SHP77 (cell line): Measurements from ENCODE around the gene BCR.

Experiments
- DNase-seq, 2 experiments: peaks; one replicate each; lab custom pipeline; 2025; lab: John Stamatoyannopoulos, UW

Gene BCR

DNA sequence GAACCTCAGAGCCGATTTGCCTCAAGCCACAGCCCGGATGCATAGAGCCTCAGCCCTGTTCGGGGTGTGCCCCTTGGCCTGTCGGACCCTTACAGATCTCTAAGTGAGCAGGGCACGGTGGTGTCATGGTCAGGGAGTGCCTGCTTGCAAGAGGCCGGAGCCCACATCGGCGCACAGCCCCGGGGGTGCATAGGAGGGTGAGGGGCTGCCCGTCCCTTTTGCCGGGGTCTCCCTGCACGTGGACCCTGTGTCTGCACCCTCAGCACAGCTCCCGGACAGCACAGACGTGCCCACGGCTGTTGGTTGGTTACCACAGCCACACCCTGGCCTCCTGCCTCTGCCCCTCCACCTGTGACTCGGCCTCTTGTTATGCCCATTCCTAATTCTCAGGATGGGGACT is 28.5 kb upstream of the BCR start:
- no peak for DNase-seq

GRCh38 chr22:23152238-23153114 is 27.8 kb upstream of the BCR start:
- DNase-seq: no peak

DNA sequence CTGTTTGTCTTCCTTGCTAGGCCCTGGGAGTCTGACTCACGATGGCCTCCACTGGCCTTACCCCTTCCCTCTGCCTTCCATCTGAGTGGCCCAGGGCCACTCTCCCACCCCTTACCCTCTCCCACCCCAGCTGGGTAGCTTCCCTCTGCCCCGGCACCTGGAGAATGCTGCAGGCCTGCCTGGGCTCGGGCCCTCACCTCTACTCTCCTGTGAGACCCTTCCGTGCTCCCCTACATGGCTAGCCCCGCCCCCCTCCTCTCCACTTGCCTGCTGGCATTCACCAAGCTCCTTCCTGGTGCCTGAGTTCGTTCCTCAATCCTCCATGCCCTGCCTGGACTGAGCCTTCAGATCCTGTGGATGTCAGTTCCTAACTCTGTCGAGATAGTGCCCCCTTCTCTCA is 26.3 kb upstream of the BCR start:
- DNase-seq: no peak

GRCh38 chr22:23154461-23154860 is 25.8 kb upstream of the BCR start:
- DNase-seq: no peak

GRCh38 chr22:23155143-23155542 is 25.2 kb upstream of the BCR start:
- no peak for DNase-seq

- no peak for DNase-seq
These were observed 24.5 kb upstream of the BCR start for GRCh38 chr22:23155831-23156230.

DNA sequence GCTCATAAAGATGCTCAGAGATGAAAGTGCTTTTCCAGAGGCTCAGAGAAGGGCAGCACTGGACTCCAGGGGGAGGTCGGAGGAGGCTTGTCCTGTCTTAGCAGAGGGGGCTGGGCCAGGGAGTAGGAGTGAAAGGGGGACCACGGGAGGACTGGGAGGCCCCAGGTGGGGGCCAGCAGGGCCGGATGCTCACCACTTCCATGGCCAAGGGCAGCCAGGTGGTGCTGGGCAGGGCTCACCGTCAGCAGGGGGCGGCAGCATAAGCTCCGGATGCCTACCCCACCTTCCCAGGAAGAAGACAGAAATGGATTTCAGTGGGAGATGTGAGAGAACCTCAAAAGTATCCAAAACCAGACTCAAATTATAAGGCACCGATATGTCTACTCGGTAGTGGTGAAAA is 24.0 kb upstream of the BCR start:
- DNase-seq: no peak

DNA sequence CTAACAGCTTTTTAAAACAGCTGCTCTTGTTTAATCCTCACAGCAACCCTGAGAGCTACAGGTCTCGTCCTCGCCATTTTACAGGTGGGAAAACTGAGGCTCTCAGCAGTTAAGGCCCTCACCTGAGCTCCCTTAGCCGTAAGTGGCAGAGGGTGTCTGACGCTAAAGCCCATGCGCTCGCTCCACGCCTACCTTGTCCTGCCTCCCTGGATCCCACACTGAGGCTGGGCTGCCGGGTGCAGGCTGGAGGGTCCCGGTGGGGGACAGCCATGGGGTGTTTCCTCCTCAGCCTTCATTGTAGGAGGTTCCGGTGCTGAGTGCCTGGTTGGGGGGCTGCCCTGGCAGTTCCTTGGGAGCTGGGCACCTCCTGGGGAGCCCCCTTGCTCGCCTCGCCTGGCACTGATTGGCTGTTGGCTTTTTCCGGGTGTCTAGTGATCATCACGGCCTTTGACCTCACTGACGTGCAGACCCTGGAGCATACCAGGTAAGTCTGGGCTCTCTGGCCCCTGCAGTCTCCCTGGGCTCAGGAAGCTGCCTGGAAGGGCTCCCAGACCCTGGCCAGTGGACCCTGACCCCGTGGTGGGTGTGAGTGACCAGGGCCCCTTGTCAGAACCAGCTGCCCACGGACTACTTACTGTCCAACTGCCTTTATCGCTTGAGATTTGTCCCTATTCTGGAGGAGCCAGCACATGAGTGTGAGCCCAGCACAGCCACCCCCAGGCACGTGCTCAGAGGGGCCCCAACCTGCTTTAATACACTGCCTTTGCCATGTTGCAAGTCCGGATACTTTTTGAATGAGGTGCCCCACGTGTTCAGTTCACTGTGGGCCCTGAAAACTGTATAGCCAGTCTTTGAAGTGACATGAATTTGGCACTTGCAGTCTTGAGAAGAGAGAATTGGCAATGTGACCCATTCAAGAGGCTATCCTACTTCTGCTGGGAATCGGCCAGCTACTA is 22.5 kb upstream of the BCR start:
- no peak for DNase-seq

GRCh38 chr22:23158516-23159290 is 21.6 kb upstream of the BCR start:
- DNase-seq: no peak

DNA sequence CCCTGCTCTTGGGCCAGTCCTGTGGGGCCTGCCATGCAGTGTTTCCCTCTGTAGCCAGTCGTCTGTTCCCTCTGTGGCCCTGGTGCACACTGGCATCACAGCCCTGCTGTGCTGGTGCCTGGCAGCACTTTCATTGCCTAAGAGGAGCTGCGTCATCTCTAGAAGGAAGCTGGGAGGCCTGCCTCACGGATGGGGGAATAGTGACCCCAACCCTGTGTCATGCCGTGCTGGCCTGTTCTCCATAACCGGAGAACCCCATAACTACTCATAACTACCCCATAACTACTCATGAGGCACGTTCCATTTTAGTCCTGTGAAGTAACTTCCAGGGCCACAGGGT is 21.0 kb upstream of the BCR start:
- DNase-seq: no peak

DNA sequence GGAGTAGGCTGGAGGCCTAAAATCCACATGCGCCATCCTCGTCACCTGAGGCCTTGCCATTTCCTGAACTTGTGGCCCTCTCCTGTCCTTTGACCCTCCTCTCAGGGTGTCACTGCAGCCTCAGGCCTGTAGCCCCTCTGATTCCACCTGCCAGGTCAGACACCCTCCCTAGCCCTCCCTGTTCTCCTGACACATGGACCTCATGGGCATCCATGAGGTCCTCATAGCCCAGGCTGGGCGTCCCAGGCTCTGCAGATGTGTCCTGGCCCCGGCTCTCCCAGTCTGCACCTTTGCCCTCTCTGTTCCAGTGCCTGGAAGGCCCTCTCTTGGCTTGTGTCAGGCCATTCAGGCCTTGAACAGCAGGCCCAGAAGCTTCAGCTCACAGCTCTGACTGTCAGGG is 19.3 kb upstream of the BCR start:
- no peak for DNase-seq

- no peak for DNase-seq
These were observed 18.7 kb upstream of the BCR start for GRCh38 chr22:23161574-23161973.

GRCh38 chr22:23163665-23164064 is 16.6 kb upstream of the BCR start:
- no peak for DNase-seq

GRCh38 chr22:23164091-23164490 is 16.2 kb upstream of the BCR start:
- no peak for DNase-seq

DNA sequence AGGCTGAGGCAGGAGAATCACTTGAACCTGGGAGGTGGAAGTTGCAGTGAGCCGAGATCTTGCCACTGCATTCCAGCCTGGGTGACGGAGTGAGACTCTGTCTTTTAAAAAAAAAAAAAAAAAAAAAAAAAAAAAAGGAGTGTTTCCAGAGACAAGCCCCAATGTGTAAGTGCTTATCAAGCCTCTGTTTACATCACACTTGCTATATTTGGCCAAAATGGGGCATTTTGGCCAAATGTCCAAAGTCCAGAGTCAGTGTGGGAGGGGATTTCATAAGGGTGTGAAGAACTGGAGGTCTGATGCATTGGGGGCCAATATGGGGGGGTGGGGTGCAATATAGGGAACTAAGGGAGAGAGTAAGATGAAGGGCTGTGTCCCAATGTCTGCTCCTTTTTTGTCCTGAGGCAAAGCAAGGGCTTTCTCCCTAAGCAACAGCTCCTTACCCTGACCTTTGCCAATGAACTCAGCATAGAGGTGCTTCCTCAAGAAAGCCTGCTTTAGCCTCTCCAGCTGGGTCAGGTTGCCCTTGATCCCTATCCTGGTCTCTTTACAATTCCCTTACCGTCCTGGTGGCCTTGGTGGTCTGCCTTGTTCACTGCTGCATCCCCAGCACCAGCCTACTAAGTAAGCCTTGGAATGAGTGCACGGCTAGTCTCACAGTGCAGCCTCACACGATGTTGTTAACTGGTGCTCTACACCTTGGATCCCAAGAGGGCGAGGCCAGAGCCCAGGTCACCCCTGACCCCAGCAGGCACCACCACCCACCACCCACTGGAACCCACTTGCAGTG is 14.1 kb upstream of the BCR start:
- DNase-seq: no peak

DNA sequence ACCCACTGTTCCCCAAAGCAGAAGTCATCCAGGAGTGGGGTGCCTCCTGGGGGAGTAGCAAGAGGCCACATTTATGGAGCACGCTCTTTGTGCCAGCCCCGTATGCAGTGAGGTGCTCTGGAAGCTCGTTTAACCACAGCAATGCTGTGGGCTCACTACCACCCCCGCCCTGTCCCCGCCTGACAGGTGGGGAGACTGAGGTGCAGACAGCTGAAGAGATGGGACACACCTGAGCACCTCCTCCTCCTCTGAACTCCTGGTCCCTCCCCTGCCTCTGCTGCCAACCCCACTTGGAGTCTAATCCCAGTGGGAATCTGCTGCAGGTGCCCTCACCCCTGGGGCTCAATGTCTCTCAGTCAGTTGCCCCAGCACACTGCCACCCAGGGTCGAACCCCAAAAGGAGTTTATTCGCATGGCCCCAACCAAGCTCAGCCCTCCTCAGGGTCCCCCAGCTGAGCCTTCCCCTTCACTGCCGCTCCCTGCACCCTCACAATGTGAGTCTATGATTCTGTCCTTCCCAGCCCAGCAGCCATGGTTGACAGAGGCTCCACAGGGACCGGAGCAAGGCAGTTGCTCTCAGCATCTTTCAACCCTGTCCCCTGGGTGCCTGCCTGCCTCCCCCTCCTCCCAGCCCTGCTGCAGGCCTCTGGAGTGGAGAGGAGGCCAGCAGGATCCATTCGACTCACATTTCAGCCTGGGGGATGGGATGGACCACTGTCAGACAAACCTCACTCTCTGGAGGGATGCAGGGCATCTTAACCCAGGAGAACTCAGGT is 13.3 kb upstream of the BCR start:
- no peak for DNase-seq

DNA sequence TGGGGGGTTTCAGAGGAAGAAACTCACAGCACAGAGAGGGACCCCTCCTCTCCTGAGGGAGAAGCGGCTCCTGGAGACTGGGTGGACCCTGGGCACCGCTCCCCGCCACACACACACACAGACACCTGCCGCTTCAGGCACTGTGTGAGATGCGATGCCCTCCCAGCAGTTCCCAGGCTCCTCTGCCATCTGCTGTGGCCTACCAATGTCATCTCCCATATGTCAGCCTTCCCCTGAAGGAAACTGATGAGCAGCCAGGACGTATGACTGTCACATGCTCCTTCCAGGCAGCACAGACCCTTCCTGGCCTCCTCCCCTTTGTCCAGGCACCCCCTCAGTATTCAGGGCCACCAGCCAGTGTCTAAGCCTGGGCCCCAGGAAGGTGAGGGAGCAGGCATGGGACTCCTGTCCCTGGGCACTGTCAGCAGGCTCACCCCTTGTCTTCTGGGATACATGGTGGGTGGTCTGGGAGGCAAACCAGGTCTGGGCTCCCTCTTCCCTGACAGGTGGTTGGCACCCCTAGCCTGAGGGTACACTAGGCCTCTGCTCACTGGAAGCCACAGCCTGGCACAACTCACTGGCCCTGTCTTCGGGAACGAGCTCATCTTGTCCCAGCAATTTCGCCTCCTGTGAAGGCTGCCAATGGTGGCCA is 11.8 kb upstream of the BCR start:
- no peak for DNase-seq

- no peak for DNase-seq
These were observed 11.3 kb upstream of the BCR start for GRCh38 chr22:23169043-23169406.

- DNase-seq: no peak
These were observed 4.3 kb upstream of the BCR start for GRCh38 chr22:23175817-23176644.
